ENCODE data around the gene ECT2.
"Not testable (repeated sequence)": the region's sequence is repeated elsewhere in the genome, so short reads cannot be mapped to it uniquely, and the experiment has no call there.

Gene ECT2

GRCh38 chr3:172753125-172753524 lies 2.6 kb downstream of the ECT2 start:
- peaks cover 5% of the 10 kb centered on the region for H3K36me3 Mint-ChIP-seq
- no peak overlapping the region for H3K4me3 Mint-ChIP-seq
- no peak for ATAC-seq (ENCODE audit: low read depth)
- no peak for DNase-seq (ENCODE audit: low spot score in 2 of 2)
- no peaks in the 10 kb centered on the region for H3K27me3 Mint-ChIP-seq
- no peak overlapping the region for H3K27ac Mint-ChIP-seq
- peaks cover 5% of the 10 kb centered on the region for H3K4me1 Mint-ChIP-seq
- no peaks in the 10 kb centered on the region for H3K9me3 Mint-ChIP-seq

- not testable (repeated sequence) for H3K27ac Mint-ChIP-seq; H3K4me1 Mint-ChIP-seq; DNase-seq (ENCODE audit: low spot score in 2 of 2); H3K9me3 Mint-ChIP-seq; H3K27me3 Mint-ChIP-seq; H3K4me3 Mint-ChIP-seq; ATAC-seq (ENCODE audit: low read depth)
- H3K36me3 Mint-ChIP-seq: peaks cover 22% of the 10 kb centered on the region
These were observed 9.9 kb downstream of the ECT2 start for GRCh38 chr3:172760416-172760815.

- ATAC-seq (ENCODE audit: low read depth) (no peak), DNase-seq (ENCODE audit: low spot score in 2 of 2) (no peak)
- Mint-ChIP-seq H3K36me3 (peaks cover 24% of the 10 kb centered on the region), H3K4me3 (no peak overlapping the region), H3K4me1 (no peaks in the 10 kb centered on the region), H3K9me3 (no peaks in the 10 kb centered on the region), H3K27ac (no peak overlapping the region), H3K27me3 (no peaks in the 10 kb centered on the region)
These were observed 15.7 kb downstream of the ECT2 start for GRCh38 chr3:172766241-172766640.

- Mint-ChIP-seq H3K27me3 (no peaks in the 10 kb centered on the region), H3K36me3 (peaks cover 29% of the 10 kb centered on the region), H3K9me3 (peaks cover 2% of the 10 kb centered on the region), H3K4me1 (no peaks in the 10 kb centered on the region), H3K4me3 (no peak overlapping the region), H3K27ac (no peak overlapping the region)
- DNase-seq (ENCODE audit: low spot score in 2 of 2): no peak
- no peak for ATAC-seq (ENCODE audit: low read depth)
These were observed 16.3 kb downstream of the ECT2 start for GRCh38 chr3:172766718-172767405.

GRCh38 chr3:172770382-172770781 lies 19.9 kb downstream of the ECT2 start:
- DNase-seq (ENCODE audit: low spot score in 2 of 2) (no peak), ATAC-seq (ENCODE audit: low read depth) (no peak)
- peaks cover 2% of the 10 kb centered on the region for H3K9me3 Mint-ChIP-seq
- H3K27me3 Mint-ChIP-seq: no peaks in the 10 kb centered on the region
- peaks cover 21% of the 10 kb centered on the region for H3K36me3 Mint-ChIP-seq
- H3K4me3 Mint-ChIP-seq: no peak overlapping the region
- H3K4me1 Mint-ChIP-seq: no peaks in the 10 kb centered on the region
- no peak overlapping the region for H3K27ac Mint-ChIP-seq

- no peak overlapping the region for H3K4me3 Mint-ChIP-seq
- H3K9me3 Mint-ChIP-seq: peaks cover 2% of the 10 kb centered on the region
- DNase-seq (ENCODE audit: low spot score in 2 of 2) (no peak), ATAC-seq (ENCODE audit: low read depth) (no peak)
- H3K27me3 Mint-ChIP-seq: no peaks in the 10 kb centered on the region
- no peak overlapping the region for H3K27ac Mint-ChIP-seq
- no peaks in the 10 kb centered on the region for H3K4me1 Mint-ChIP-seq
- H3K36me3 Mint-ChIP-seq: peaks cover 19% of the 10 kb centered on the region
These were observed 21.1 kb downstream of the ECT2 start for GRCh38 chr3:172771672-172772071.

GRCh38 chr3:172776049-172776717 lies 25.7 kb downstream of the ECT2 start:
- Mint-ChIP-seq H3K4me1 (no peaks in the 10 kb centered on the region), H3K4me3 (no peak overlapping the region), H3K27me3 (no peaks in the 10 kb centered on the region), H3K36me3 (peaks cover 18% of the 10 kb centered on the region), H3K9me3 (peaks cover 2% of the 10 kb centered on the region), H3K27ac (no peak overlapping the region)
- DNase-seq (ENCODE audit: low spot score in 2 of 2) (no peak), ATAC-seq (ENCODE audit: low read depth) (no peak)

GRCh38 chr3:172777901-172778300 lies 27.4 kb downstream of the ECT2 start:
- peaks cover 15% of the 10 kb centered on the region for H3K36me3 Mint-ChIP-seq
- H3K27ac Mint-ChIP-seq: peak overlapping the region; percentile 55
- no peak overlapping the region for H3K4me3 Mint-ChIP-seq
- H3K9me3 Mint-ChIP-seq: no peaks in the 10 kb centered on the region
- no peaks in the 10 kb centered on the region for H3K4me1 Mint-ChIP-seq
- H3K27me3 Mint-ChIP-seq: no peaks in the 10 kb centered on the region
- DNase-seq (ENCODE audit: low spot score in 2 of 2): no peak
- no peak for ATAC-seq (ENCODE audit: low read depth)

GRCh38 chr3:172782235-172782634 lies 31.7 kb downstream of the ECT2 start:
- ATAC-seq (ENCODE audit: low read depth): no peak
- H3K36me3 Mint-ChIP-seq: peaks cover 7% of the 10 kb centered on the region

GRCh38 chr3:172786036-172786435 lies 35.5 kb downstream of the ECT2 start:
- peaks cover 16% of the 10 kb centered on the region for H3K36me3 Mint-ChIP-seq
- DNase-seq (ENCODE audit: low spot score in 2 of 2): no peak
- no peaks in the 10 kb centered on the region for H3K9me3 Mint-ChIP-seq
- no peak overlapping the region for H3K4me3 Mint-ChIP-seq
- no peaks in the 10 kb centered on the region for H3K27me3 Mint-ChIP-seq
- ATAC-seq (ENCODE audit: low read depth): no peak
- no peak overlapping the region for H3K27ac Mint-ChIP-seq
- no peaks in the 10 kb centered on the region for H3K4me1 Mint-ChIP-seq

More at GRCh38 chr3:172782235-172782634, 31.7 kb downstream of the ECT2 start:
- Mint-ChIP-seq H3K27ac (no peak overlapping the region), H3K9me3 (no peaks in the 10 kb centered on the region), H3K4me3 (no peak overlapping the region), H3K27me3 (no peaks in the 10 kb centered on the region), H3K4me1 (no peaks in the 10 kb centered on the region)
- DNase-seq (ENCODE audit: low spot score in 2 of 2): no peak

GRCh38 chr3:172787019-172787418 lies 36.5 kb downstream of the ECT2 start:
- no peak for DNase-seq (ENCODE audit: low spot score in 2 of 2)
- H3K27ac Mint-ChIP-seq: no peak overlapping the region
- no peaks in the 10 kb centered on the region for H3K4me1 Mint-ChIP-seq
- peaks cover 19% of the 10 kb centered on the region for H3K36me3 Mint-ChIP-seq
- H3K4me3 Mint-ChIP-seq: no peak overlapping the region
- no peaks in the 10 kb centered on the region for H3K27me3 Mint-ChIP-seq
- no peaks in the 10 kb centered on the region for H3K9me3 Mint-ChIP-seq
- no peak for ATAC-seq (ENCODE audit: low read depth)

GRCh38 chr3:172787746-172788145 lies 37.2 kb downstream of the ECT2 start:
- H3K4me3 Mint-ChIP-seq: no peak overlapping the region
- H3K9me3 Mint-ChIP-seq: no peaks in the 10 kb centered on the region
- no peak for DNase-seq (ENCODE audit: low spot score in 2 of 2)
- H3K4me1 Mint-ChIP-seq: no peaks in the 10 kb centered on the region
- no peaks in the 10 kb centered on the region for H3K27me3 Mint-ChIP-seq
- ATAC-seq (ENCODE audit: low read depth): no peak
- H3K27ac Mint-ChIP-seq: no peak overlapping the region
- peaks cover 22% of the 10 kb centered on the region for H3K36me3 Mint-ChIP-seq

GRCh38 chr3:172799246-172799645 lies 48.7 kb downstream of the ECT2 start:
- Mint-ChIP-seq H3K36me3 (peaks cover 2% of the 10 kb centered on the region), H3K4me1 (no peaks in the 10 kb centered on the region), H3K9me3 (no peaks in the 10 kb centered on the region), H3K4me3 (no peak overlapping the region), H3K27me3 (no peaks in the 10 kb centered on the region), H3K27ac (no peak overlapping the region)
- DNase-seq (ENCODE audit: low spot score in 2 of 2) (no peak), ATAC-seq (ENCODE audit: low read depth) (no peak)

GRCh38 chr3:172800156-172800555 lies 49.6 kb downstream of the ECT2 start:
- no peak for ATAC-seq (ENCODE audit: low read depth)
- no peak overlapping the region for H3K27ac Mint-ChIP-seq
- H3K36me3 Mint-ChIP-seq: no peaks in the 10 kb centered on the region
- no peaks in the 10 kb centered on the region for H3K27me3 Mint-ChIP-seq
- no peaks in the 10 kb centered on the region for H3K9me3 Mint-ChIP-seq
- DNase-seq (ENCODE audit: low spot score in 2 of 2): no peak
- no peaks in the 10 kb centered on the region for H3K4me1 Mint-ChIP-seq
- no peak overlapping the region for H3K4me3 Mint-ChIP-seq

- H3K27ac Mint-ChIP-seq: no peak overlapping the region
- no peaks in the 10 kb centered on the region for H3K27me3 Mint-ChIP-seq
- H3K4me1 Mint-ChIP-seq: no peaks in the 10 kb centered on the region
- ATAC-seq (ENCODE audit: low read depth): no peak
- H3K9me3 Mint-ChIP-seq: no peaks in the 10 kb centered on the region
- peaks cover 2% of the 10 kb centered on the region for H3K36me3 Mint-ChIP-seq
- no peak for DNase-seq (ENCODE audit: low spot score in 2 of 2)
- no peak overlapping the region for H3K4me3 Mint-ChIP-seq
These were observed 53.0 kb downstream of the ECT2 start for GRCh38 chr3:172803489-172803888.

Data from memory B cell (primary cell).